MM.1S (cell line): ENCODE results near the gene CEP164.

Source experiments
- EZH2 ChIP-seq: fragments of 300-600 bp; sonication (generic); optimal IDR thresholded peaks from 2 replicates; pipeline ENCODE3; 2017; ENCODE audit warnings: low read depth, mild to moderate bottlenecking, antibody characterized with exemption, low read length, mixed read lengths
- EZH2phosphoT487 ChIP-seq: fragments of 300-600 bp; sonication (generic); IDR thresholded peaks from 2 replicates; pipeline ENCODE4 v1.6.1; 2018; ENCODE audit warnings: antibody characterized with exemption, low read length
- TF ChIP-seq, protein P1 (sequence below): fragments of 300-600 bp; sonication (generic); IDR thresholded peaks from 2 replicates; pipeline ENCODE4 v1.5.1; 2016; ENCODE audit warnings: antibody characterized with exemption, low read length, mixed read lengths

GRCh38 chr11:117449111-117449693, 121.5 kb downstream of the CEP164 start:
- TF ChIP-seq, protein P1, sequence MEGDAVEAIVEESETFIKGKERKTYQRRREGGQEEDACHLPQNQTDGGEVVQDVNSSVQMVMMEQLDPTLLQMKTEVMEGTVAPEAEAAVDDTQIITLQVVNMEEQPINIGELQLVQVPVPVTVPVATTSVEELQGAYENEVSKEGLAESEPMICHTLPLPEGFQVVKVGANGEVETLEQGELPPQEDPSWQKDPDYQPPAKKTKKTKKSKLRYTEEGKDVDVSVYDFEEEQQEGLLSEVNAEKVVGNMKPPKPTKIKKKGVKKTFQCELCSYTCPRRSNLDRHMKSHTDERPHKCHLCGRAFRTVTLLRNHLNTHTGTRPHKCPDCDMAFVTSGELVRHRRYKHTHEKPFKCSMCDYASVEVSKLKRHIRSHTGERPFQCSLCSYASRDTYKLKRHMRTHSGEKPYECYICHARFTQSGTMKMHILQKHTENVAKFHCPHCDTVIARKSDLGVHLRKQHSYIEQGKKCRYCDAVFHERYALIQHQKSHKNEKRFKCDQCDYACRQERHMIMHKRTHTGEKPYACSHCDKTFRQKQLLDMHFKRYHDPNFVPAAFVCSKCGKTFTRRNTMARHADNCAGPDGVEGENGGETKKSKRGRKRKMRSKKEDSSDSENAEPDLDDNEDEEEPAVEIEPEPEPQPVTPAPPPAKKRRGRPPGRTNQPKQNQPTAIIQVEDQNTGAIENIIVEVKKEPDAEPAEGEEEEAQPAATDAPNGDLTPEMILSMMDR: no peak
- TF ChIP-seq EZH2phosphoT487 (no peak), EZH2 (no peak)
